SK-N-SH (cell line): ENCODE results near the gene PPP1R3F.

Experiments
- CTCF ChIP-seq: fragments of 200-600 bp; sonication (generic); IDR thresholded peaks from 2 replicates; pipeline ENCODE4 v1.6.1; 2017; ENCODE audit warnings: antibody characterized with exemption, mild to moderate bottlenecking, moderate library complexity
- RAD21 ChIP-seq: IDR thresholded peaks from 2 replicates; pipeline ENCODE4 v1.6.1; 2012; ENCODE audit warnings: mild to moderate bottlenecking, low read length
- TF ChIP-seq, protein P1 (sequence below): fragments of 150-350 bp; IDR thresholded peaks from 2 replicates; pipeline ENCODE4 v1.6.1; 2016; ENCODE audit warnings: mild to moderate bottlenecking, low read depth, low read length

GRCh38 chrX:49263631-49264030 is 6.0 kb upstream of the PPP1R3F start:
- no peak for TF ChIP-seq CTCF
- TF ChIP-seq, protein P1, sequence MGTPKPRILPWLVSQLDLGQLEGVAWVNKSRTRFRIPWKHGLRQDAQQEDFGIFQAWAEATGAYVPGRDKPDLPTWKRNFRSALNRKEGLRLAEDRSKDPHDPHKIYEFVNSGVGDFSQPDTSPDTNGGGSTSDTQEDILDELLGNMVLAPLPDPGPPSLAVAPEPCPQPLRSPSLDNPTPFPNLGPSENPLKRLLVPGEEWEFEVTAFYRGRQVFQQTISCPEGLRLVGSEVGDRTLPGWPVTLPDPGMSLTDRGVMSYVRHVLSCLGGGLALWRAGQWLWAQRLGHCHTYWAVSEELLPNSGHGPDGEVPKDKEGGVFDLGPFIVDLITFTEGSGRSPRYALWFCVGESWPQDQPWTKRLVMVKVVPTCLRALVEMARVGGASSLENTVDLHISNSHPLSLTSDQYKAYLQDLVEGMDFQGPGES, result no peak
- TF ChIP-seq RAD21, result no peak
